ENCODE results near the gene U2AF1L4. TPM values are rescaled to one million over a fixed set of nuclear protein-coding genes. Genes with fewer than 3 reads are reported as not detected.

U2AF1L4 gene
- total RNA-seq, 2 donors from 2014 or later, result 14.6 to 45.0 TPM

- Histone ChIP-seq H3K9me3 (no peaks in the 10 kb centered on the region), H3K36me3 (peaks cover 31 to 72% of the 10 kb centered on the region in 2 donors), H3K27ac (no peak overlapping the region), H3K4me3 (no peak overlapping the region), H3K4me1 (replicated peaks) (peaks cover 3% of the 10 kb centered on the region), H3K27me3 (replicated peaks; ENCODE audit: insufficient read depth) (no peaks in the 10 kb centered on the region)
- 93% methylated on average over 11 of the region's 11 CpGs for WGBS
- TF ChIP-seq POLR2A (IDR thresholded peaks at IDR 0.05), result no peak
- no peak for TF ChIP-seq POLR2AphosphoS5 (IDR thresholded peaks at IDR 0.05)
- TF ChIP-seq CTCF (IDR thresholded peaks at IDR 0.05), result no peak
- DNase-seq (ENCODE audit: low spot score), result no peak
- intact Hi-C loops (cut with DNase I), result no loop called here
Measured at GRCh38 chr19:35729763-35730162, 15.5 kb downstream of the U2AF1L4 start.

GRCh38 chr19:35729021-35729420, 16.2 kb downstream of the U2AF1L4 start:
- TF ChIP-seq POLR2A (IDR thresholded peaks at IDR 0.05) (no peak), CTCF (IDR thresholded peaks at IDR 0.05) (no peak), POLR2AphosphoS5 (IDR thresholded peaks at IDR 0.05) (no peak)
- intact Hi-C loops (cut with DNase I), result no loop called here
- peaks cover 39 to 79% of the 10 kb centered on the region in 2 donors for H3K36me3 ChIP-seq
- 88% methylated on average over 18 of the region's 18 CpGs for WGBS
- no peaks in the 10 kb centered on the region for H3K9me3 ChIP-seq
- no peak for DNase-seq (ENCODE audit: low spot score)
- peaks cover 3% of the 10 kb centered on the region for H3K4me1 ChIP-seq (replicated peaks)
- H3K27ac ChIP-seq, result no peak overlapping the region
- H3K27me3 ChIP-seq (replicated peaks; ENCODE audit: insufficient read depth), result no peaks in the 10 kb centered on the region
- H3K4me3 ChIP-seq, result no peak overlapping the region

GRCh38 chr19:35727956-35728706, 17.1 kb downstream of the U2AF1L4 start:
- Histone ChIP-seq H3K27ac (no peak overlapping the region), H3K4me3 (no peak overlapping the region), H3K36me3 (peaks cover 45 to 87% of the 10 kb centered on the region in 2 donors), H3K4me1 (replicated peaks) (peaks cover 3% of the 10 kb centered on the region), H3K27me3 (replicated peaks; ENCODE audit: insufficient read depth) (no peaks in the 10 kb centered on the region), H3K9me3 (no peaks in the 10 kb centered on the region)
- WGBS, result 92% methylated on average over 19 of the region's 19 CpGs
- intact Hi-C loops (cut with DNase I), result no loop called here
- no peak for DNase-seq (ENCODE audit: low spot score)
- TF ChIP-seq POLR2AphosphoS5 (IDR thresholded peaks at IDR 0.05) (no peak), CTCF (IDR thresholded peaks at IDR 0.05) (no peak), POLR2A (IDR thresholded peaks at IDR 0.05) (no peak)

GRCh38 chr19:35727053-35727955, 17.9 kb downstream of the U2AF1L4 start:
- H3K36me3 ChIP-seq, result peaks cover 50 to 88% of the 10 kb centered on the region in 2 donors
- no peak overlapping the region for H3K27ac ChIP-seq
- WGBS, result 92% methylated on average over 25 of the region's 25 CpGs
- H3K27me3 ChIP-seq (replicated peaks; ENCODE audit: insufficient read depth), result no peaks in the 10 kb centered on the region
- H3K9me3 ChIP-seq, result no peaks in the 10 kb centered on the region
- no peak overlapping the region for H3K4me3 ChIP-seq
- DNase-seq (ENCODE audit: low spot score), result no peak
- H3K4me1 ChIP-seq (replicated peaks), result peaks cover 3% of the 10 kb centered on the region
- TF ChIP-seq POLR2A (IDR thresholded peaks at IDR 0.05) (no peak), POLR2AphosphoS5 (IDR thresholded peaks at IDR 0.05) (no peak), CTCF (IDR thresholded peaks at IDR 0.05) (no peak)
- intact Hi-C loops (cut with DNase I), result no loop called here
